Activated naive CD8-positive, alpha-beta T cell treated with anti-CD3 and anti-CD28 coated beads, Interleukin-2, amount 50 U/mL, for 24 hours (primary cell): ENCODE results near the gene LENG8.
A peak's percentile ranks its signal among the peaks of the same experiment; 100 is the strongest.
"Not testable (repeated sequence)": the region's sequence is repeated elsewhere in the genome, so short reads cannot be mapped to it uniquely, and the experiment has no call there.

Experiments
- ATAC-seq: fragments of 150-1000 bp; cut with Tn5 transposase; one replicate; pipeline ENCODE4 v1.10.0; 2021
- DNase-seq: peaks from one replicate; pipeline ENCODE4 v3.0.0; 2021
- H3K27ac Mint-ChIP-seq: one replicate; pipeline ENCODE4 v1.8.0; 2021; ENCODE audit warnings: mild to moderate bottlenecking, mixed read lengths
- H3K27me3 Mint-ChIP-seq: one replicate; pipeline ENCODE4 v1.8.0; 2021; ENCODE audit warnings: mixed read lengths
- H3K36me3 Mint-ChIP-seq: one replicate; pipeline ENCODE4 v1.8.0; 2021; ENCODE audit warnings: low read depth, mixed read lengths
- H3K4me1 Mint-ChIP-seq: one replicate; pipeline ENCODE4 v1.8.0; 2021; ENCODE audit warnings: mixed read lengths
- H3K4me3 Mint-ChIP-seq: one replicate; pipeline ENCODE4 v1.8.0; 2021; ENCODE audit warnings: mild to moderate bottlenecking, moderate library complexity, mixed read lengths
- H3K9me3 Mint-ChIP-seq: one replicate; pipeline ENCODE4 v1.8.0; 2021; ENCODE audit warnings: mixed read lengths

Gene LENG8

GRCh38 chr19:54446349-54446748 lies 2.6 kb upstream of the LENG8 start:
- Mint-ChIP-seq H3K36me3 (peaks cover 41% of the 10 kb centered on the region), H3K4me1 (peaks cover 38% of the 10 kb centered on the region)
- H3K9me3 Mint-ChIP-seq, ATAC-seq, DNase-seq, H3K27me3 Mint-ChIP-seq, H3K4me3 Mint-ChIP-seq, H3K27ac Mint-ChIP-seq: not testable (repeated sequence)

DNA sequence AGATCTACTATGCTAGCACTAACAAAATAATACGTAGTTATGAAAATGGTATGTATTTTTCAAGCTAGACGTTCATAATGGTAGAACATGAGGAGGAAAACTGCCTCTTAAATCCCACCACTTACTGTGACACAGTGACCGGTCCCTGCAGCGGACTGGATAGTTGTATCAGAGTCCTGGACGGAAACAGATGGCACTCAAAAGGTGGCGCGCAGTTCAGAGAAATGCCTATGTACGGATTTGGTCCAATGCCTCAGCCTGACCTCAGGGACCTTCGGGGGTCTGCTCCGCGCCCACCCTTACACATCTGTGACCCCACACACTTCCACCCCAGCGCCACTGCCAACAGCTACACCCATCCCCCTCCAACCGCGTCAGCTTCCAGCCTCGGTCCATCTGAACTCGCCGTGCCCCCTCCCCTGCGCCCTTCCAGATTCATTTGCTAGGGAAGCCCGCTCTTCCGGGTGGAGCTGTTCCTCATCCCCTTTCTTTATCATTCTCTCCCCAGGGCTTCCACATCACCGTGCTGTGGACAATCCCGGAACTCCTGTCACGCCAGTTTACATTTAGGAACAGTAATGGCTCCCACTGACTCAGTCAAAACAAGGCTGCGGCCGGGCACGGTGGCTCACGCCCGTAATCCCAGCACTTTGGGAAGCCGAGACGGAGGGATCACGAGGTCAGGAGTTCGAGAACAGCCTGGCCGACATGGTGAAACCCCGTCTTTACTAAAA lies 792 bp upstream of the LENG8 start:
- Mint-ChIP-seq H3K9me3 (no peaks in the 10 kb centered on the region), H3K36me3 (peaks cover 42% of the 10 kb centered on the region), H3K4me1 (peaks cover 46% of the 10 kb centered on the region), H3K27me3 (peaks cover 5% of the 10 kb centered on the region), H3K27ac (peak overlapping the region; percentile 99), H3K4me3 (peak overlapping the region; percentile 91)
- DNase-seq, result peak; percentile 61
- ATAC-seq, result peak; percentile 33

DNA sequence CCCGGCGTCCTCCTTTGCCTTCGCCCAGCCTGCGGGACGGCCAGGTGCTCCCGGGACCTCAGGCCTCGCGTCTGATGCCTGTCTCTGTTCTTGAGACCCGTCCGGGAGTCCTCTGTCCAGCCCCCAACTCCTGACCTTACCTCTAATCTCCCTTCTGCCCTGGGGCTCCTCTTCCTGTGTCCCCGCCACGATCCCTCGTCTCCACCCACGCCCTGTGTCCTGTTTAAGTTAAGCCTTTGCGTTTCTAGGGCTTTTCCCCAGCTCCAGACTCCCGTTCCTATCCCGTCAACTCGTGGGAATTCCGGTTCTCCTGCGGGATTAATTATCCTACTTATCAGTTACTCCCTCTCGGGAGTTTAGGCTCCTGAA lies 686 bp downstream of the LENG8 start:
- peaks cover 46% of the 10 kb centered on the region for H3K4me1 Mint-ChIP-seq
- no peak for ATAC-seq
- H3K9me3 Mint-ChIP-seq, result no peaks in the 10 kb centered on the region

DNA sequence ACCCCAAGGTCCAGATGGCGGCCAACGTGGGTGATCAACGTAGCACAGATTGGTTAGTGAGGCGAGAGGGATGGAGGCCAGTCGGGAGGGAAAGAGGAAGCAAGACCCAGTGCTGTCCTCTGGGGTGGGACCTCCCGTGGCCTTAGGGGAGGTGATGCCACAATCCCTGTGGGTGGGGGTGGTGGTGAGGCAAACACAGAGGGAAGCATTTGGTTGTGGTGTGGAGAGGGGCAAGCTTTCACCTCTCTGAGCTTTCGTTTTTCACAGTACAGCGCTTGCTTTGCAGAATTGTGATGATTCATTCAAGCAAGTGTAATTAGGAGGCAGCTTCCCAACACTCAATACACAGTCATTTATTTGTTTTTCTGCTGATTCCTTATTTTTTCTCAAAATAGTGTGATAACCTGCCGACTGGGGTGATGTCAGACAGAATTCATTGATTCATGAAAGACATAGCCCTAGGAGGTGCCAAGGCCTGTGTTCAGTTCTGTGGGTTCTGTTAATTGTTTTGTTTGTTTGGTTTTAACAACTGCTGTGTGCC lies 2.4 kb downstream of the LENG8 start:
- ATAC-seq (no peak), DNase-seq (no peak)
- Mint-ChIP-seq H3K9me3 (no peaks in the 10 kb centered on the region), H3K4me1 (peaks cover 43% of the 10 kb centered on the region), H3K4me3 (peak overlapping the region; percentile 91), H3K27me3 (peaks cover 5% of the 10 kb centered on the region), H3K27ac (peak overlapping the region; percentile 99), H3K36me3 (peaks cover 51% of the 10 kb centered on the region)

More for the DNA sequence above, 686 bp downstream of the LENG8 start:
- H3K27me3 Mint-ChIP-seq, result peaks cover 5% of the 10 kb centered on the region
- peaks cover 45% of the 10 kb centered on the region for H3K36me3 Mint-ChIP-seq
- DNase-seq, result no peak
- H3K27ac Mint-ChIP-seq, result peak overlapping the region; percentile 99
- H3K4me3 Mint-ChIP-seq, result peak overlapping the region; percentile 91

GRCh38 chr19:54451997-54452396 lies 3.0 kb downstream of the LENG8 start:
- ATAC-seq, result no peak
- H3K27ac Mint-ChIP-seq, result no peak overlapping the region
- H3K4me1 Mint-ChIP-seq, result peaks cover 43% of the 10 kb centered on the region
- H3K9me3 Mint-ChIP-seq, result no peaks in the 10 kb centered on the region
- H3K27me3 Mint-ChIP-seq, result peaks cover 5% of the 10 kb centered on the region
- no peak for DNase-seq
- H3K4me3 Mint-ChIP-seq, result no peak overlapping the region
- H3K36me3 Mint-ChIP-seq, result peaks cover 52% of the 10 kb centered on the region

- Mint-ChIP-seq H3K4me1 (peaks cover 37% of the 10 kb centered on the region), H3K9me3 (no peaks in the 10 kb centered on the region), H3K4me3 (no peak overlapping the region), H3K36me3 (peaks cover 52% of the 10 kb centered on the region), H3K27ac (peak overlapping the region; percentile 40), H3K27me3 (peaks cover 5% of the 10 kb centered on the region)
- no peak for DNase-seq
- ATAC-seq, result no peak
These were observed 3.6 kb downstream of the LENG8 start for GRCh38 chr19:54452626-54453025.

DNA sequence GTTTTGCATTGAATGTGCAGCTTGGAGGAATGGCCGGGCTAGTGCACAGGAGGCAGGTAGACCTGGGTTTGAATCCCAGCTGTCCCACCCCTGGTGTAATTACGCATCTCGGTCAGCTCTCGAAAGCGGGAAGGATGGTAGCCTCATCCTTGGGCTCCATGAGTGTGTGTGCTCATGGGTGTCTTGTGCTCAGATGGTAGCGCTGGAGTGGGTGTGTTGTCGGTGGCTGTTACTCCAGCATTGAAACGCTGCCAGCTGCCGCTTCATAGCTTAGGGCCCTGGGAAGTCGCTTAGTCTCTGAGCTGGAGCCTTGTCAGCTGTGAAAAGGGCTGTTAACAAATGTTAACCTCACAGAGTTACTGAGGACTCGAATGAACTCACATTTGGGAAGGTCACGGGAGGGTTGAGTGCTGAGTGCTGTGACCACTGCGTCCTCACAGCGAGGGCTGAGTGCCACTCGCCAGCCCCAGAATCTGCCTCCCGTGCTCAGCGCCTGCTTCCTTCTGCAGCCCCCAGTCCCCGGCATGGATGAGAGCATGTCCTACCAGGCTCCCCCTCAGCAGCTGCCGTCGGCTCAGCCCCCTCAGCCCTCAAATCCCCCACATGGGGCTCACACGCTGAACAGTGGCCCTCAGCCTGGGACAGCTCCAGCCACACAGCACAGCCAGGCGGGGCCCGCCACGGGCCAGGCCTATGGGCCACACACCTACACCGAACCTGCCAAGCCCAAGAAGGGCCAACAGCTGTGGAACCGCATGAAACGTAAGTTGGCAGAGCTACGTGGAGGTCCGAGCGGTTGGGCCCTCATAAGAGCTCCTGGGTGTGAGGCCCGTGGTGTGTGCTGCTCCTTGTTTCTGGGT lies 5.2 kb downstream of the LENG8 start:
- Mint-ChIP-seq H3K4me3 (no peak overlapping the region), H3K27me3 (peaks cover 2% of the 10 kb centered on the region), H3K4me1 (peaks cover 37% of the 10 kb centered on the region), H3K27ac (no peak overlapping the region), H3K36me3 (peaks cover 61% of the 10 kb centered on the region), H3K9me3 (no peaks in the 10 kb centered on the region)
- ATAC-seq, result no peak
- DNase-seq, result no peak

GRCh38 chr19:54454781-54455675 lies 6.0 kb downstream of the LENG8 start:
- no peak overlapping the region for H3K27ac Mint-ChIP-seq
- peaks cover 38% of the 10 kb centered on the region for H3K4me1 Mint-ChIP-seq
- H3K4me3 Mint-ChIP-seq, result no peak overlapping the region
- no peaks in the 10 kb centered on the region for H3K27me3 Mint-ChIP-seq
- ATAC-seq, result no peak
- no peaks in the 10 kb centered on the region for H3K9me3 Mint-ChIP-seq
- peaks cover 61% of the 10 kb centered on the region for H3K36me3 Mint-ChIP-seq
- DNase-seq, result no peak

GRCh38 chr19:54455786-54456422 lies 6.9 kb downstream of the LENG8 start:
- no peak overlapping the region for H3K27ac Mint-ChIP-seq
- H3K4me3 Mint-ChIP-seq, result no peak overlapping the region
- H3K4me1 Mint-ChIP-seq, result peaks cover 30% of the 10 kb centered on the region
- DNase-seq, result no peak
- no peaks in the 10 kb centered on the region for H3K27me3 Mint-ChIP-seq
- ATAC-seq, result no peak
- H3K36me3 Mint-ChIP-seq, result peaks cover 53% of the 10 kb centered on the region
- no peaks in the 10 kb centered on the region for H3K9me3 Mint-ChIP-seq

- Mint-ChIP-seq H3K27me3 (no peaks in the 10 kb centered on the region), H3K4me1 (peaks cover 26% of the 10 kb centered on the region), H3K36me3 (peaks cover 45% of the 10 kb centered on the region), H3K4me3 (no peak overlapping the region), H3K27ac (no peak overlapping the region), H3K9me3 (no peaks in the 10 kb centered on the region)
- DNase-seq, result no peak
- no peak for ATAC-seq
These were observed 7.7 kb downstream of the LENG8 start for GRCh38 chr19:54456423-54457373.

GRCh38 chr19:54457773-54458647 lies 9.0 kb downstream of the LENG8 start:
- H3K4me1 Mint-ChIP-seq, result peaks cover 27% of the 10 kb centered on the region
- ATAC-seq (no peak), DNase-seq (no peak)
- no peak overlapping the region for H3K4me3 Mint-ChIP-seq
- peak overlapping the region; percentile 18 for H3K27ac Mint-ChIP-seq
- H3K27me3 Mint-ChIP-seq, result no peaks in the 10 kb centered on the region
- peaks cover 42% of the 10 kb centered on the region for H3K36me3 Mint-ChIP-seq
- H3K9me3 Mint-ChIP-seq, result no peaks in the 10 kb centered on the region

GRCh38 chr19:54458648-54459281 lies 9.8 kb downstream of the LENG8 start:
- no peak overlapping the region for H3K4me3 Mint-ChIP-seq
- H3K9me3 Mint-ChIP-seq, result no peaks in the 10 kb centered on the region
- H3K27me3 Mint-ChIP-seq, result no peaks in the 10 kb centered on the region
- ATAC-seq (no peak), DNase-seq (no peak)
- peaks cover 37% of the 10 kb centered on the region for H3K36me3 Mint-ChIP-seq
- H3K27ac Mint-ChIP-seq, result peak overlapping the region; percentile 18
- peaks cover 28% of the 10 kb centered on the region for H3K4me1 Mint-ChIP-seq
